Stimulated activated CD4-positive, alpha-beta T cell treated with anti-CD3 and anti-CD28 coated beads, Interleukin-15, amount 100 ng/mL, for 24 hours (primary cell): ENCODE data around the gene ALDH8A1.
"Not testable (repeated sequence)": the region's sequence is repeated elsewhere in the genome, so short reads cannot be mapped to it uniquely, and the experiment has no call there.

Experiments
- DNase-seq: peaks from one replicate; pipeline ENCODE4 v3.0.0-alpha.2; 2020

ALDH8A1 gene

GRCh38 chr6:134909701-134910592, 40.0 kb downstream of the ALDH8A1 start:
- DNase-seq: no peak

- peak; percentile 18 for DNase-seq
Observed at GRCh38 chr6:134908906-134909516, 40.9 kb downstream of the ALDH8A1 start.

GRCh38 chr6:134904731-134905130, 45.2 kb downstream of the ALDH8A1 start:
- not testable (repeated sequence) for DNase-seq

GRCh38 chr6:134903448-134903847, 46.5 kb downstream of the ALDH8A1 start:
- DNase-seq: no peak

- no peak for DNase-seq
Observed at GRCh38 chr6:134902936-134903335, 47.0 kb downstream of the ALDH8A1 start.

GRCh38 chr6:134902074-134902861, 47.6 kb downstream of the ALDH8A1 start:
- no peak for DNase-seq

GRCh38 chr6:134898575-134898974, 51.3 kb downstream of the ALDH8A1 start:
- no peak for DNase-seq

GRCh38 chr6:134898166-134898565, 51.7 kb downstream of the ALDH8A1 start:
- DNase-seq: not testable (repeated sequence)

- DNase-seq: no peak
Observed at GRCh38 chr6:134896910-134897309, 53.0 kb downstream of the ALDH8A1 start.

- no peak for DNase-seq
Observed at GRCh38 chr6:134894800-134895199, 55.1 kb downstream of the ALDH8A1 start.

- no peak for DNase-seq
Observed at GRCh38 chr6:134892362-134892761, 57.5 kb downstream of the ALDH8A1 start.

GRCh38 chr6:134891633-134892032, 58.3 kb downstream of the ALDH8A1 start:
- no peak for DNase-seq

- no peak for DNase-seq
Observed at GRCh38 chr6:134888316-134888715, 61.6 kb downstream of the ALDH8A1 start.

GRCh38 chr6:134884752-134885151, 65.1 kb downstream of the ALDH8A1 start:
- no peak for DNase-seq

GRCh38 chr6:134883314-134883713, 66.6 kb downstream of the ALDH8A1 start:
- no peak for DNase-seq

GRCh38 chr6:134882426-134883038, 67.4 kb downstream of the ALDH8A1 start:
- peak; percentile 37 for DNase-seq

GRCh38 chr6:134880487-134881190, 69.3 kb downstream of the ALDH8A1 start:
- DNase-seq: no peak

GRCh38 chr6:134878136-134878535, 71.8 kb downstream of the ALDH8A1 start:
- no peak for DNase-seq

- DNase-seq: no peak
Observed at GRCh38 chr6:134875367-134875766, 74.5 kb downstream of the ALDH8A1 start.

- DNase-seq: peak; percentile 12
Observed at GRCh38 chr6:134873500-134874388, 76.2 kb downstream of the ALDH8A1 start.
